H1 (cell line): ENCODE results near the gene SLCO4A1. TPM values are rescaled to one million over a fixed set of nuclear protein-coding genes. Genes with fewer than 3 reads are reported as not detected.

Experiments
- CTCF ChIA-PET: fragments of 300-600 bp; sonication (Branson Sonifier 250); formaldehyde crosslinking; loops from one replicate; lab custom pipeline; 2021; ENCODE audit not compliant: partially characterized antibody; lab: Charles Lee
- POLR2A ChIA-PET: fragments of 300-600 bp; sonication (Branson Sonifier 250); formaldehyde crosslinking; loops from one replicate; lab custom pipeline; 2021; ENCODE audit warnings: inconsistent platforms; ENCODE audit not compliant: partially characterized antibody; lab: Charles Lee
- DNase-seq, 2 experiments: peaks; one replicate each; pipeline versions ENCODE4 v3.0.0 to v3.0.0-alpha.2; 2010 to 2022; ENCODE audit warnings: low spot score in 2 of 2, low read depth in 1 of 2, mixed read lengths in 1 of 2
- FAIRE-seq: peaks from 2 replicates; lab custom pipeline; 2011; peaks lifted over from hg19 to GRCh38; lab: Jason Lieb, UNC
- H2AFZ ChIP-seq: 2 replicates; pipeline ENCODE4 v1.8.1; 2012; ENCODE audit warnings: low read length, inconsistent platforms
- H2AK5ac ChIP-seq: 2 replicates; pipeline ENCODE4 v1.6.1; 2013; ENCODE audit warnings: low read depth, low read length
- H2BK120ac ChIP-seq: replicated peaks from 2 replicates; pipeline ENCODE3; 2013; ENCODE audit warnings: low read depth, low read length, inconsistent platforms
- H2BK12ac ChIP-seq: 2 replicates; pipeline ENCODE4 v1.6.1; 2013; ENCODE audit warnings: low read depth, low read length
- H2BK15ac ChIP-seq: 2 replicates; pipeline ENCODE4 v1.6.1; 2013; ENCODE audit warnings: low read length
- H2BK20ac ChIP-seq: 2 replicates; pipeline ENCODE4 v1.6.1; 2013; ENCODE audit warnings: low read length
- H2BK5ac ChIP-seq: 2 replicates; pipeline ENCODE4 v1.6.1; 2013; ENCODE audit warnings: low read depth, low read length
- H3K14ac ChIP-seq: 2 replicates; pipeline ENCODE4 v1.6.1; 2013; ENCODE audit warnings: inconsistent platforms; ENCODE audit not compliant: insufficient read length
- H3K18ac ChIP-seq: 2 replicates; pipeline ENCODE4 v1.6.1; 2013; ENCODE audit warnings: low read length; ENCODE audit errors: extremely low read depth
- H3K23ac ChIP-seq: 2 replicates; pipeline ENCODE4 v1.6.1; 2013; ENCODE audit warnings: inconsistent platforms; ENCODE audit not compliant: insufficient read length
- H3K23me2 ChIP-seq: 2 replicates; pipeline ENCODE4 v1.6.1; 2013; ENCODE audit warnings: low read depth, low read length
- H3K27ac ChIP-seq: 2 replicates; pipeline ENCODE4 v1.6.1; 2011; ENCODE audit warnings: low read depth, low read length, inconsistent platforms
- H3K27me3 ChIP-seq, 4 experiments: replicated peaks in 1 of 4; 1 replicate in 1 of 4; 2 replicates in 3 of 4; pipeline versions ENCODE4 v1.6.1 to v1.8.1; 2011 to 2013; ENCODE audit warnings: low read length in 3 of 4, mild to moderate bottlenecking in 3 of 4, inconsistent platforms in 2 of 4, mixed read lengths in 2 of 4, moderate library complexity in 1 of 4; ENCODE audit not compliant: control insufficient read depth in 3 of 4, insufficient read depth in 3 of 4; ENCODE audit errors: extremely low read depth in 1 of 4
- H3K36me3 ChIP-seq, 4 experiments: 2 replicates each; pipeline versions ENCODE4 v1.6.1 to v1.8.1; 2011 to 2013; ENCODE audit warnings: mild to moderate bottlenecking in 4 of 4, low read length in 3 of 4, moderate library complexity in 2 of 4, control low read depth in 1 of 4, inconsistent platforms in 1 of 4; ENCODE audit not compliant: insufficient read depth in 4 of 4, control insufficient read depth in 2 of 4
- H3K4ac ChIP-seq: replicated peaks from 2 replicates; pipeline ENCODE3; 2013; ENCODE audit warnings: low read length, low read depth, mixed read lengths, inconsistent platforms; ENCODE audit not compliant: insufficient read length
- H3K4me1 ChIP-seq, 4 experiments: replicated peaks in 1 of 4; 1 replicate in 1 of 4; 2 replicates in 3 of 4; pipeline versions ENCODE4 v1.6.1 to v1.8.1; 2011 to 2013; ENCODE audit warnings: low read length in 3 of 4, inconsistent platforms in 2 of 4, mixed read lengths in 1 of 4; ENCODE audit not compliant: insufficient read depth in 4 of 4, control insufficient read depth in 3 of 4
- H3K4me2 ChIP-seq, 2 experiments: 2 replicates each; pipeline versions ENCODE4 v1.6.1 to v1.8.1; 2011 to 2013; ENCODE audit warnings: low read depth in 2 of 2, low read length in 2 of 2, control low read depth in 1 of 2, inconsistent platforms in 1 of 2, mild to moderate bottlenecking in 1 of 2; ENCODE audit not compliant: insufficient read depth in 1 of 2
- H3K4me3 ChIP-seq, 4 experiments: fragments of 200-600, 300-600 bp in 1 of 4; sonication (generic), shearing (Covaris generic), sonication (Bioruptor Twin) in 1 of 4; 2 replicates each; pipeline versions ENCODE4 v1.5.1 to v1.8.1; 2011 to 2016; ENCODE audit warnings: low read length in 4 of 4, low read depth in 3 of 4, control low read depth in 2 of 4, inconsistent platforms in 2 of 4, mild to moderate bottlenecking in 2 of 4, mixed read lengths in 1 of 4, moderate library complexity in 1 of 4; ENCODE audit not compliant: insufficient read depth in 2 of 4; ENCODE audit errors: extremely low read depth in 1 of 4
- H3K56ac ChIP-seq: replicated peaks from 2 replicates; pipeline ENCODE3; 2013; ENCODE audit warnings: low read depth, mild to moderate bottlenecking, mixed read lengths, low read length, inconsistent platforms; ENCODE audit not compliant: insufficient read length
- H3K79me1 ChIP-seq: 2 replicates; pipeline ENCODE4 v1.6.1; 2013; ENCODE audit warnings: low read depth, low read length, control low read depth
- H3K79me2 ChIP-seq, 2 experiments: 2 replicates each; pipeline versions ENCODE4 v1.6.1 to v1.8.1; 2012 to 2013; ENCODE audit warnings: low read length in 2 of 2, mild to moderate bottlenecking in 2 of 2, inconsistent platforms in 1 of 2; ENCODE audit not compliant: insufficient read depth in 2 of 2, control insufficient read depth in 1 of 2
- H3K9ac ChIP-seq, 4 experiments: replicated peaks in 1 of 4; 1 replicate in 1 of 4; 2 replicates in 3 of 4; pipeline versions ENCODE4 v1.6.1 to v1.8.1; 2011 to 2013; ENCODE audit warnings: low read depth in 3 of 4, low read length in 3 of 4, control low read depth in 2 of 4, mild to moderate bottlenecking in 2 of 4, moderate library complexity in 2 of 4, inconsistent platforms in 1 of 4; ENCODE audit errors: extremely low read depth in 1 of 4
- H3K9me3 ChIP-seq, 2 experiments: 2 replicates each; pipeline versions ENCODE4 v1.6.1 to v1.8.1; 2012 to 2013; ENCODE audit warnings: mild to moderate bottlenecking in 2 of 2, moderate library complexity in 2 of 2, control low read depth in 1 of 2, inconsistent platforms in 1 of 2, low read depth in 1 of 2, low read length in 1 of 2, mixed read lengths in 1 of 2; ENCODE audit not compliant: insufficient read depth in 2 of 2
- H4K20me1 ChIP-seq, 2 experiments: replicated peaks in 1 of 2; 2 replicates each; pipeline versions ENCODE3 to v1.8.1; 2011 to 2013; ENCODE audit warnings: inconsistent platforms in 2 of 2, low read length in 2 of 2, mild to moderate bottlenecking in 1 of 2; ENCODE audit not compliant: insufficient read depth in 2 of 2, control insufficient read depth in 1 of 2
- H4K5ac ChIP-seq: 2 replicates; pipeline ENCODE4 v1.6.1; 2013; ENCODE audit warnings: low read length, low read depth, mixed read lengths, inconsistent platforms; ENCODE audit not compliant: insufficient read length
- H4K8ac ChIP-seq: 2 replicates; pipeline ENCODE4 v1.8.0; 2013; ENCODE audit warnings: mild to moderate bottlenecking, moderate library complexity, low read length, inconsistent platforms; ENCODE audit not compliant: insufficient read depth; ENCODE audit errors: extremely low read depth
- H4K91ac ChIP-seq: replicated peaks from 2 replicates; pipeline ENCODE3; 2013; ENCODE audit warnings: low read length, mixed read lengths, inconsistent platforms; ENCODE audit not compliant: insufficient read length
- BACH1 ChIP-seq: IDR thresholded peaks from 2 replicates; pipeline ENCODE4 v1.6.1; 2012; ENCODE audit warnings: low read length, improper control_type of control experiment
- CBX8 ChIP-seq: fragments of 300-800, 300-1000 bp; sonication (generic); IDR thresholded peaks from 2 replicates; pipeline ENCODE4 v1.7.1; 2016; ENCODE audit warnings: low read depth, low read length, borderline replicate concordance
- GABPA ChIP-seq: IDR thresholded peaks from 2 replicates; pipeline ENCODE4 v1.6.1; 2011; ENCODE audit warnings: mild to moderate bottlenecking, low read length, moderate library complexity, borderline replicate concordance; ENCODE audit not compliant: insufficient read depth
- KDM1A ChIP-seq: fragments of 200-600, 300-600 bp; sonication (generic); IDR thresholded peaks from 2 replicates; pipeline ENCODE4 v1.7.1; 2016; ENCODE audit warnings: mild to moderate bottlenecking, low read length, borderline replicate concordance
- SAP30 ChIP-seq: fragments of 300-600 bp; sonication (generic); IDR thresholded peaks from 2 replicates; pipeline ENCODE4 v1.7.1; 2012; ENCODE audit warnings: low read length, moderate library complexity, mild to moderate bottlenecking, inconsistent platforms; ENCODE audit not compliant: insufficient read depth, insufficient replicate concordance
- WGBS, 2 experiments: shearing (Covaris generic) in 1 of 2; methylation state at CpG; one replicate each; pipeline versions ENCODE4 v1.1.6 to v1.1.7; 2013 to 2015; ENCODE audit warnings: low lambda C conversion rate in 2 of 2, mixed read lengths in 2 of 2, inconsistent platforms in 1 of 2, low coverage in 1 of 2, missing lambda C conversion rate in 1 of 2; ENCODE audit not compliant: insufficient replicate concordance in 2 of 2, insufficient coverage in 1 of 2, insufficient read length in 1 of 2; ENCODE audit errors: extremely low coverage in 1 of 2, missing lambda C conversion rate in 1 of 2; 5-methylcytosine and 5-hydroxymethylcytosine counted together
- polyA plus RNA-seq, 7 experiments: library from polyadenylated mRNA; depleted of rRNA in 3 of 7; stranded (reverse) in 5 of 7; unstranded in 2 of 7; fragments of >200 nt in 5 of 7; fragments of 200-250 nt in 2 of 7; gene quantifications; 1 replicate in 5 of 7; 2 replicates in 1 of 7; 4 replicates in 1 of 7; pipeline versions ENCODE4 v1.2.1 to v1.2.3, GENCODE V29; 2011 to 2013; ENCODE audit warnings: missing spikeins in 2 of 7, mixed read lengths in 2 of 7
- total RNA-seq: library from RNA; stranded (reverse); fragmentation: NEBNext Ultra II Directional; extraction: Animal tissue kit (Norgen Biotek cat#: 25700); gene quantifications from 2 replicates; pipeline ENCODE4 v1.2.1, GENCODE V29; 2021

Gene SLCO4A1
- total and polyA plus RNA-seq, 2 of the 8 experiments (the other 6 are each of a cell fraction or from before 2014, with no cell fraction given), result 10.5 to 18.5 TPM

DNA sequence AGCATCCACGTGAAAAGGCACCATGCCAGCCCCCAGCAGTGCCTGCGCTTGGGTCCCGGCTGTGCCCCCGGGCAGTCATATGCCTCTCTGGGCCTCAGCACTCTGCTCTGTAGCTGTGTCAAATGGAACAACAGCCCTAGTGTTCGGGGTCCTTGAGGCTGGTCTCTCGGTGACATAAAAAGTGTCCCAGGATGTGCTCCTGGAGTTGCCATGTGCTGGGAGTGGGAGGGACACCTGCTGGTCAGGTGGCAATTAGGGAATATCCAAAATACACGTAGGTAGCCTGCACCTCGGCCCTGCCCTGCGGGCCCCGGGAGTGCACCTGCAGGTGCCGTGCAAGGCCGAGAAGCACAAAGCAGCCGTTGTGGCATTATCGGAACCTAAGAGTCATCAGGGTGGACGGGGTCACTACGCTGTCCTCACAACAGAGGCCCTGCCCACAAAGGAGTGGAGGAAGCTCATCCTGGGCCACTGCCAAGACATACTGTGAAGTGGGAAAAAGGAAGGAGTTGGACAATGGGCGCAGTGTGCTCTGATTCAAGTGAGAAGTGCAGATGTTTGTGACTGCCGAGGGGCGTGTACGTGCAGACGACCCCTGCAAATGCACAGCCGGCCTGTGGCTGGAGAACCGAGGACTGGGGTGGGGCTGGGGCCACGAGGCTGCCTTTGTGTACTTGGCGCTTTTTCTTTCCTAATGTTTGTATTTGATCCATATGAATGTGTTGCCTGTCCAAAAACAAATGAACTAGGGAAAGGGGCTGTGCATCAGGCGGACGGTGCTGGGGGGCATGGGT, 24.6 kb downstream of the SLCO4A1 start:
- no peak overlapping the region for H3K14ac ChIP-seq
- no peak overlapping the region for H2BK120ac ChIP-seq
- no peak overlapping the region for H3K23ac ChIP-seq
- no peak overlapping the region for H3K27ac ChIP-seq
- no peaks in the 10 kb centered on the region for H3K9me3 ChIP-seq
- no peak overlapping the region for H3K18ac ChIP-seq
- H4K91ac ChIP-seq, result no peak overlapping the region
- no peak overlapping the region for H4K5ac ChIP-seq
- no peaks in the 10 kb centered on the region for H3K79me1 ChIP-seq
- H4K8ac ChIP-seq, result no peak overlapping the region
- FAIRE-seq, result no peak
- no peaks in the 10 kb centered on the region for H3K4me1 ChIP-seq
- DNase-seq, result no peak
- H3K9ac ChIP-seq, result no peak overlapping the region
- no peak overlapping the region for H2BK15ac ChIP-seq
- no peaks in the 10 kb centered on the region for H3K79me2 ChIP-seq
- no peak for TF ChIP-seq GABPA
- no peak for TF ChIP-seq CBX8
- TF ChIP-seq KDM1A, result no peak
- TF ChIP-seq SAP30, result no peak
- TF ChIP-seq BACH1, result no peak
- H2BK20ac ChIP-seq, result no peak overlapping the region
- H3K23me2 ChIP-seq, result no peaks in the 10 kb centered on the region
- ChIA-PET CTCF (interaction anchor here (0.7 to 7.0 kb wide), 18 partner anchors 8 to 313 kb away, joined by 3 to 65 read pairs (median 3); no protein-coding TSS in a partner anchor), POLR2A (no interaction called here)
- no peak overlapping the region for H2BK5ac ChIP-seq
- no peak overlapping the region for H2BK12ac ChIP-seq
- H3K4me2 ChIP-seq, result no peak overlapping the region
- H2AFZ ChIP-seq, result no peak overlapping the region
- peaks cover 0 to 2% (median 0%) of the 10 kb centered on the region in 4 experiments; a peak in 1 of 8 replicates for H3K36me3 ChIP-seq
- H2AK5ac ChIP-seq, result no peak overlapping the region
- WGBS, 2 experiments, result 88% methylated on average over 27 of the region's 27 CpGs; no CpG with 5 or more reads in 1 of the 2 experiments
- no peak overlapping the region for H3K4ac ChIP-seq
- H4K20me1 ChIP-seq, result peaks cover 5 to 9% of the 10 kb centered on the region in 2 experiments
- no peaks in the 10 kb centered on the region; a peak in 1 of 7 replicates for H3K27me3 ChIP-seq
- H3K56ac ChIP-seq, result no peak overlapping the region
- H3K4me3 ChIP-seq, result no peak overlapping the region
